ENCODE measurements around the gene ZMIZ1.
"Not testable (repeated sequence)": the region's sequence is repeated elsewhere in the genome, so short reads cannot be mapped to it uniquely, and the experiment has no call there.

Gene ZMIZ1

DNA sequence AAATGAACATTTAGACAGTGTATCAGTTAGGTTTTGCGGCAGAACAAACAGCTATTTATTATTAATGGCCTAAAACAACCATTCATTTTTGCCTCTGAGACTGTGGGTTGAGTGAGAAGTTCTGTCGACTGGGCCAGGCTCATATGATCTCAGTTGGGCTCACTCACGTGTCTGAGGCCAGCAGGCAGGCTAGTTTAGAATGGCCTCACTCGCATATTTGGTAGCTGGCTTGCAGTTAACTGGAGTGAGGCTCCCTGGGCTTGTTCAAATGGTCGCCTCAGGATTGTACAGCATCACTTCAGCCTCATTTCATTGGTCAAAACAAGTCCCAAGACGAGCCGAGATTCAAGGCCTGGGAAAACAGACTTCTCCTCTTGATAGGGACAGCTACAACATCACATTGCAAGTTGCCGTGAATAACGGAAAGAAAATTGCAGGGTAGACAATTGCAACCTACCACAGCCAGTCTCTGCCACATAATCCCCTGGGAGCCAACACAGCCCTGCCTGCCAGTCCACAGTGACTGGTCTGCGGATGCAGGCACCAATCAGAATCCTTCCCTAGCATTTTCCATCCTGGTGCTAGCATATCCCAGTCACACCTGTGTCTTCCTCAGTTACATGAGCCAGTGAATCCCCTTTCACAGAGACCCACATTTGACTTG is 255.4 kb downstream of the ZMIZ1 start:
- no peak for DNase-seq (ENCODE audit: low read depth)

DNA sequence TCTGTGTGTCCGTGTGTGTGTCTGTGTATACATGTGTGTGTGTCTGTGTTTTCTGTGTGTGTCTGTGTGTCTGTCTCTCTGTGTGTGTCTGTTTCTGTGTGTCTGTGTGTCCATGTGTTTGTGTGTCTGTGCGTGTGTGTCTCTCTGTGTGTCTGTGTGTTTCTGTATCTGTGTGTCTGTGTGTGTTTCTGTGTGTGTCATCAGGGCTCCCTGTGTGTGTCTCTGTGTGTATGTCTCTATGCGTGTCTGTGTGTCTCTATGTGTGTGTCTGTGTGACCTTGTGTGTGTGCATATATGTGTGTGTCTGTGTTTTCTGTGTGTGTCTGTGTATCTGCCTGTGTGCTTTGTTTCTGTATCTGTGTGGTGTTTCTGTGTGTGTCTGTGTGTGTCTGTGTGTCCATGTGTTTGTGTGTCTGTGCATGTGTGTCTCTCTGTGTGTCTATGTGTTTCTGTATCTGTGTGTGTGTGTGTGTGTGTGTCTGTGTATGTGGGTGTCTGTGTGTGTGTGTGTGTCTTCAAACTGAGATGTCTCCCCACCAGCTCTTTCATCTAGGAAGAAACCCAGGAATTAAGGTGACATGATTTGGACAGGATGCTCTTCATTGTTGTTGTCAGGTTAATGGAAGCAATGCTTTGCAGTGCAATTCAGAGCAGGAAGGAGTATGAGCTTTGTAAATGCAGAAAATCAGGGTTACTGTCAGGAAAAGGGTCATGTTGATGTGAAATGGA is 257.8 kb downstream of the ZMIZ1 start:
- no peak for DNase-seq (ENCODE audit: low read depth)

DNA sequence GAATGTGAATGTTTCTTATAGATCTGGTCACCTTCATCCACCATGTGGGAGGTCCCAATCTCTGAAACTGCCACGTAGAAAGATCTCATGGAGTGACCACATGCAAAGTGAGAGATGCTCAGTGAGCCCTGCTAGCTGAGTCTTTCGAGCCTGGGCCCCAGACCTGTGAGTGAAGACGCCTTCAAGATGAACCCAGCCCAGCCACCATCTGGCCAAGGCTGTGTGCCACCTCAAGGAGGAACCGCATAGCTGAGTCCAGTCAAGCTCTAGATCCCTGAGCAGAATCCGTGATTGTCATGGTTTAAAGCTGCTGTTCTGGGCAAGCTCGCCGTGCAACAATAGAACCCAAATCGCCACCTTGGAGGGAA is 258.3 kb downstream of the ZMIZ1 start:
- DNase-seq (ENCODE audit: low read depth) = no peak

DNA sequence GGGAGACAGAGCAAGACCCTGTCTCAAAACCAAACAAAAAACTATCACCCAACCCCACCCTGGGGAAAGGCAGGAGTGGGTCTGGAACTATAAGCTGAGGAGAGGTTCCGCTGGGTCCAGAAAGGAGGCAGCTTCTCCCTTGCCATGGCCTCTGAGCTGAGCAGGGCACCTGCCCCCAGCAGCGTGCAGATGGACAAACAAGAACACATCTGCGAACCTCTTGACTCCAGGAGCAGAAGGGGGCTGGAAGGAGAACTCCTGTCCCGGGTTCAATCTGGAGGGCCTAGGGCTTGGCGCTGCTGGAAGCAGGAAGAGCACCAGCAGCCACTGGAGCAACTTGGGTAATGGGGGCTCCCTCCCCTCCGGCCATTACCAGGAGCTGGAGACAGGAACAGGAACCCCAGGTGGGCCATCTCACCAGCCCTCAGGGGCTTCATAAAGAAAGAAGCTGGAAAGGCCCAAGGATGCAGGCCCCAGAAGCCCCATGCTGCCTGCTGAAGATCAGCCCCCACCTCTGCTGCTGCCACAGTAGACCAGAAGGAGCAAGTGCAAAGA is 259.5 kb downstream of the ZMIZ1 start:
- no peak for DNase-seq (ENCODE audit: low read depth)

DNA sequence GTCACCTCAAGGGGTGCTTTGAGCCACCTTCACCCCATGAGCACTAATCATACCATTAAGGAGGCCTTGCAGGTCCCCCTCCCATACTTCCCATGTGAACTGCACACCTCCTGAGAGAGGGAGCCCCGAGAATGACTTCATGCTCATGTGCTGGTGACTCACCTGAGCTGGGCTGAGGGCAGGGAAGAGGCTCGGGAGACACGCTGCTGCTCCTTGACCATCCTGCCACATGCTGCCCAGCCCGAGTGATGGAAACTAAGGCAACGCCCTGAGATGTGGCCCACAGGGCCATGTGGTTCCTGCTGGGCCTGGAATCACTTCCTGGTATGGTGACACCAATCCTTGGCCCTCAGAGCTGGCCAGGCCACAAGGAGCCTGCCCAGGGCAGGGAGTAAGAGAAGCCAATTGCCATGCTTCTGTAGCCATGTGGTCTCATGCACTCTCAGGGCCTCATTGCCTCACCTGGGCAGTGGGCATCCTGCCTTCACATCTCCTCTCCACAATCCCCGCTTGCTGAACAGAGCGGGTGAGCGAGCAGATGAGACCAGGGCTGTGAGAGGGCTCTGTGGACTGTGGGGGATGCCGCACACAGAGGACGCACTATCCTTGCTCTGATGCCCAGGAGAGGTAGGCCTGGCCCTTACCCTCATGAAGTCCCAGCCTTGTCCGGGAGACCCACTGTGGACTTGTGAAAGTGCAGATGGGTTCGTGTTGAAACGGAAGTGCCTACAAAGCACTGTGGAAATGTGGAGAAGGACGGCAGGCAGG is 260.2 kb downstream of the ZMIZ1 start:
- no peak for DNase-seq (ENCODE audit: low read depth)

DNA sequence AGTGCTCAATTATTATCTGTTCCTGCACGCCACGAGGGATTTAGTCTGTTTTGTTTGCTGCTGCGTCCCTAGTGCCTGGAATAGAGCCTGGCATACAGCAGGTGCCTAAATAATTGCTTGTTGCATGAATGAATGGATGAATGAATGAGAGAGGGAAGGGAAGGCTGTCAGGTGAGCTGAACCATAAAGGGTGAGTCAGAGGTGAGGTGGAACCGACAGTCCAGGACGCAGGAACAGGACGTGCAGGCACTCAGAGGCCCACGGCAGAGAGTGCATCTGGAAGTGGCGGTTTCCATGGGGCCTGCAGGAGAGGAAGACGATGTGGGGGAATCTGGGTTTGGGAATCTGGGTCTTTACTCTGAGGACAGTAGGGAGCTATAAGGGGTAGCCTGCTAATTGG is 260.8 kb downstream of the ZMIZ1 start:
- no peak for DNase-seq (ENCODE audit: low read depth)

DNA sequence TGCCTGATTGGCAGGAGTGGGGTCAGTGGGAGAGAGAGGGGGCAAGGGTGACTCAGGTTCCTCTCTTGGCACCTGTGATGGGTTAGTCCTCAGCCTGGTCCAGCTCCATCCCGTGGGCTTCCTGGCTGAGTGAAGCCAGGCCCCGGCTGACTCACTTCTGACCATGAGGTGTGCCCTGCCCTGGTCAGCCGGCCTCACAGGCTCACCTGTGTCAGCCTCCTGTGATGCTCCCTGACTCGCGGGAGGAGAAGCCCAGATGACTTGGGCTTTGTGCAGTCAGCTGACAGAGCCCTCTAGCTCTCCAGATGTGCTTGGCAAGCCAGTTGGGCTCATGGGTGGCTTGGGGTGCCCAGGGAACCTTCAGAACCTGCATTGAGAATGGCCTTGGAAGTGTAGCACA is 262.5 kb downstream of the ZMIZ1 start:
- no peak for DNase-seq (ENCODE audit: low read depth)

DNA sequence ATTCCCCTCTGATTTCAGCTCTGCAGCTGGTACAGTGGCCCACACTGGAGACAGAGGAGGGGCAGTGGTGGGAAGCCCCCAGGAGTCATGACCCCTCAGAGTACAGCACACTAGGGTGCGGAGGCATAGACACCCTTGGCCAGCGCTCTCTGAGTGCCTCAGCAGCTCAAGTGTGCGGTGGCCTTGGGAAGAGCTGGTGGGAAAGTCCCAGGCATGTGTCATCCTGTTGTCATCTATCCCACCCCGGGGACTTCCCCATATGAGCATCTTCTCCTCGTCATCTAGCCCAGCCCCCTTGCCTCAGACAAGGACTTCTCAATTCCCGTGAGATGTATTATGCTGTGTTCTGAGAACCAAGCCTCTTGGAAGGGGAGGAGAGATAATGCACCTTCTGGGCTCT is 262.9 kb downstream of the ZMIZ1 start:
- peak; percentile 80 for DNase-seq (ENCODE audit: low read depth)

DNA sequence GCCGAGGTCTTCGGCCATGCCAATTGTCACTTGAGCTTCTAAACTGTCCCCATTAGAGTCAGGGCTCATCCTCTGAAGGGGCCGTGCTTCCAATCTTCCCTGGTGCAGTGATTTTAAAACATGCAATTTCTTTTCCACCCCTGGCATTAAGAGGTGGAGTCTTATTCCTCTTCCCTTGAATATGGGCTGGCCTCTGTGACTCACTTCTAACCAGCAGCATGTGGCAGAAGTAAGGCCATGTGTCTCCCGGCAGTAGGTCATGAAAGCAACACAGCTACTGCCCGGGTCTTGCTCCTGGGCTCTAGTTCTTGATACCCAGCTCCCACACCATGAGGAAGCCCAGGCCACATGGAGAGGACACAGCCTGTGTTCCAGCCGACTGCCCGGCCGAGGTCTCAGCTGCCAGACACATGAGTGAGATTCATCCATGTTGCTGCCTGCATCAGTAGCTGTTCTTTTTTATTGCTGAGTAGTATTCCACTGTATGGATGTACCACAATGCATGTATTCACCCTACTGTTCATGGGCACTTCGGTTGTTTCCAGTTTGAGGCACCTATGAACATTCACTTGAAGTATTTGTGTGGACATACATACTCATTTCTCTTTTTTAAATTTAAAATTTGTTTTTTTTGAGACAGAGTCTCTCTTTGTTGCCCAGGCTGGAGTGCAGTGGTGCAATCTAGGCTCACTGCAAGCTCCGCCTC is 264.0 kb downstream of the ZMIZ1 start:
- DNase-seq (ENCODE audit: low read depth) = not testable (repeated sequence)

DNA sequence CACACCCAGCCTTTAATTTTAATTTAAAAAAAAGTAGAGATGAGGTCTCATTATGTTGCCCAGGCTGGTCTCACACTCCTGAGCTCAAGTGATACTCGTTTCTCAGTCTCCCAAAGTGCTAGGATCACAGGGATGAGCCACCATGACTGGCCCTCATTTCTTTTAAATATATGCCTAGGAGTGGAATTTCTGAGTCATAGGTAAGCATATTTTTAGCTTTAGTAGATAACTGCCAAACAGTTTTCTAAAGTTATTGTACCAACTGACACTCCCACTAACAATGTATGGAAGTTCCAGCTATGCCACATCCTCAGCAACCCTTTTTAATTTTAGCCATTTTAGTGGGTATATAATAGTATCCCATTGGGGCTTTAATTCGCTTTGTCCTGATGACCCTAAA is 264.7 kb downstream of the ZMIZ1 start:
- no peak for DNase-seq (ENCODE audit: low read depth)

DNA sequence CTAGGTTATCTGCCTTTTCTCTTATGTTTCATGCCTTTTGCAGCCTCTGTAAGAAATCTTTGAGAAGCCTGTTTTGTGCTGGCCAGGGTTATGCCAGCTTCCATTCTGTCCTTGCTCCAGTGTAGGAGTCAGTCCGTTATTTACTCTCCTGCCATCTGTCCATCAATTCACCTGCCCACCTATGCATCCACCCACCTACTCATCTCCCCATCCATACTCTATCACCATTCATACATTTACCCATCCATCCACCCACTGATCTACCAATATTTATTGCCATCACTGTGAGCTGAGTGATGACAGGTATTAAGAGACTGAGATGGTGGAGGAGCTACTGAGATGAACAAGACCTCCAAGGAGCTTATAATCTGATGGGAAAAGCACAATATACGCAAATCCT is 265.8 kb downstream of the ZMIZ1 start:
- DNase-seq (ENCODE audit: low read depth) = no peak

DNA sequence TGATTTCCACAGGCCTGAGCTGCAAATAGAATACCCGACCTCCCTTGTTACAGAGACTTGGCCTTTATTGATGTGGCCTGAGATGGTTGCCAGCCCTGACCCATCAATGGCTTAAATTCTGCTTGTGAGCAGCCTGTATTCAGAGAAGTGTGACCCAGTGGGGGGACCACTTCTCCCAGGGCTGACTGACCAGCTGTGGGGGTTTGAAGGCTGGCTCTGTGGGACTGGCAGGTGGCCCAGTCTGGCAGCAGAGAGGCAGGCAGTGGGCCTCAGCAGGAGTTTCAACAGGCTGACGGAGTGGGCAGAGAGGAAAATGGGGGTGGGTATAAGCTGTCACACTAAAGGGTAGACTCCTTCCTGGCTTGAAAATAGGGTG is 266.3 kb downstream of the ZMIZ1 start:
- no peak for DNase-seq (ENCODE audit: low read depth)

DNA sequence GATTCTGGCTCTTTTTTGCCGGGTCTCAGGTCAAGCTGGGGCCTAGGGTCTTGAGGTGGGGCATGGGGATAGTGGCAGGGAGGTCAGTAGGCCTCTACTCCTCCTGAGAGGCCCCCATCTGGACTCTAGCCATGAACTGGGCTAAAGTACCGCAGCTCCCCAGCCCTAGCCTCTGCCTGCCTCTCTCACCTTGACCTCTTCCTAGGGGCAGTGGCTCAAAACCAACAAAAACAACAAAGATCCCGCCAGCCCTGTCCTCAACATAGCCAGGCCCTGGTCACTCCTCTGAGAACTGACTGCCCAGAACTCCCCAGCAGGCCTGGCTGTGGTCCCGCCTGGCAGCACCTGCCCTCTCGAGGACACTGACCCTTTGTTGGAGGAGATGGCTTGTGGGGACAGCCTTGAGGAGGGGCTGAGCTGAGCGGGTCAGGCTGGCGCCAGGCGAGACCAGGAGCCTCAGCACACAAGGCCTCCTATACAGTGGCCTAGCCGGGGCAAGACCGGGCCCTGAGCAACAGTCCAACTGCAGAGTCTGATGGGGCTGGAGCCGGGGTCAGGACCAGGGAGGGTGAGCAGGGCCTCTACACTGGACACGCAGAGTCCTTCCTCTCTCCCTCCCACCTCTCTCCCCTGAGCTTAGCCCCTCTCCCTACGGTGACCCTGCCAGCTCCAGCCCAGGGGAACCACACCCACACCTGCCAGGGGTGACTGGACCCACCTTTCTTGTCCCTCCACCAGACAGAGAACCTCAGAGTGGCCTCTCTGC is 266.9 kb downstream of the ZMIZ1 start:
- DNase-seq (ENCODE audit: low read depth) = no peak

DNA sequence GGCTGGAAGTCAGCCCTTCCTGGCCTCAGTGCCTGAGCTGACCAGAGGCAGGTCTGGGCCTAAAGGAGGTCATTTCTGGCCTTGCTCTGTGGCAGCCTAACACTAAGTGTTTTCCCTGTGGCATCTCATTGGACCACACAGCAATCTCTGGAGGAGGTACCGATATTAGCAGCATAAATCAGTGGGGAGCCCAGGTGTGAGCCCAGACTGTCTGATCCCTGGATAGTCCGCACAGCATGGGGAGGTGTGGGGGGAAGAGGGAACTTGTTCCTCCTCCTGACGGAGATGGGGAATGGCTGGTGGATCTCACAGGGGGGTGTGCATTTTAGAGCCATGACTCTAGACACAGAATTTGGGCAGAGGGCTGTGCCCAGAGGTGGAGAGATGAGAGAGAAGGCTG is 267.5 kb downstream of the ZMIZ1 start:
- no peak for DNase-seq (ENCODE audit: low read depth)

DNA sequence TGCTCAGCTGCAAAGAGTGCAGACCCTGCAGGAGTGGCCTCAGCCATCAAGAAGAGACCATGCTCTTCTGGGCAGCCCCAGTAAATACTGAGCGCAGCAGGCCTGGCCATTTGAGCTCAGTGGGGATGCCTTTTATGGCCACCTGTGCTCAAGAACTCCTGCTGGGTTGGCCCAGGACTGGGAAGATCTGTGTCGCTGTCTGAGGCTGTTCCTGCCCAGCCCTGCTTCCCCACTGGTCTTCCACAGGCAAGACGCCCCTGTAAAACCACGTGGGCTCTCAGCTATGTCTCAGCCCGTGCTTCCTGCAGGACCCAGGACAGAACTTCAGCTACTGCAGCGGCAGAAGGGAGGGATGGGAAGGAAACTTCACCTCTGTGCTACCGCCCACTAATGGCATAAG is 268.0 kb downstream of the ZMIZ1 start:
- no peak for DNase-seq (ENCODE audit: low read depth)

DNA sequence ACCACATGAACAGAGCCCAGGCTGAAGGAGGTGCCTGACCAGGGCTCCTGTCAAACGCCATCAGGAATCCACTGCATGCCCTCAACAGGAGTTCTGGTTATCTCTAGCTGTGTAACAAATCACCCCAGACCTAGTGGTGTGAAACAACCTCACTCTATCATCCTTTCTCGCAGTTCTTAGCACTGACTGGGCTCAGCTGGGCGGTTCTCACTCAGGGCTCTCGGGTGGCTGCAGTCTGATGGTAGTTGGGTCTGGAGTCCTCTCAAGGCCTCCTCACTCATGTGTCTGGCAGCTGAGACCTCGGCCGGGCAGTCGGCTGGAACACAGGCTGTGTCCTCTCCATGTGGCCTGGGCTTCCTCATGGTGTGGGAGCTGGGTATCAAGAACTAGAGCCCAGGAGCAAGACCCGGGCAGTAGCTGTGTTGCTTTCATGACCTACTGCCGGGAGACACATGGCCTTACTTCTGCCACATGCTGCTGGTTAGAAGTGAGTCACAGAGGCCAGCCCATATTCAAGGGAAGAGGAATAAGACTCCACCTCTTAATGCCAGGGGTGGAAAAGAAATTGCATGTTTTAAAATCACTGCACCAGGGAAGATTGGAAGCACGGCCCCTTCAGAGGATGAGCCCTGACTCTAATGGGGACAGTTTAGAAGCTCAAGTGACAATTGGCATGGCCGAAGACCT is 269.2 kb downstream of the ZMIZ1 start:
- not testable (repeated sequence) for DNase-seq (ENCODE audit: low read depth)

DNA sequence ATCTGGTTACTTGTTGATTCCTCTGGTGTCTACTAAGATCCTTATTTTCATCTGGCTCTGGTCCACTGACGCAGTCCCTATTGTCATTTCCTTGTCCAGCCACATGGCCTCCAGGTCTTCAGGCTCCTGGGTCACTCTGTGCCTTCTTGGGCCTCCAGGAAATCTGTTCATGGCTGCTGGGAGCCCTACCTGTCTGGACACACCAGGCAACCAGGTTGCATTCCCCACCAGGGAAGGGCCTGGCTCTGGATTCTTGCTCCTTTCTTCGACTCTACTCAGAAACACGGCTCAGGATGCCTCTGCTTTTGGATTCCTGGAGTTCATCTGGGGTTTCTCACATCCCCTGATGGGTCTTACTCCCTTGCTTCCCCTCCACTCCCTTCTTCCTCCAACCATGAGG is 270.5 kb downstream of the ZMIZ1 start:
- DNase-seq (ENCODE audit: low read depth) = no peak

DNA sequence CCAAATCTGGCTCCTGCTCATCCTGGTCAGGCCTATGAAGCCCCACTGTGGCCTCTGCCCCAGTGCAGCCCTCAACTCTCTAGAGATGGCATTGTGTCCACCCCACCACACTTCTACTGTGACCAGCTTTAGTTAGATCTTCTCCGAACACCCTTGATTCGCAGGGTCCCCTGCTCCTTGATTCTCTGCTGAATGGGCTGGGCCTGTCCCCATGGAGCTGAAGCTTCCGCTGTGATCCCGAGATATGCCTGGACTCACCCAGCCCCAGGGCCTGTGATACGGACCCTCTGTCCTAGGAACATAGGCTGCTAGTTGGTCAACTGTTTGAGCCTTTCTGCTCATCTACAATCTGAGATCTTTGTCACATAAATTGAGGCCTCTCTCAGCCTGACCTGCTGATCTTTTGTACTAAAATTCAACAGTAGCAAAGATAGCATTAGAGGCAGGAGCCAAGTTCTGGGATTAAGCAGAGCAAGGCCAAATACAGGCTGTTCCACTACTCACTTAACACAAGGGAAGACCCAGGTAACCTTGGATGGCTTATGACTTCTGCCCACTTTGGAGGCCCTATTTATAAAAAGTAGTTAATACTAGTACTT is 272.0 kb downstream of the ZMIZ1 start:
- DNase-seq (ENCODE audit: low read depth) = no peak

DNA sequence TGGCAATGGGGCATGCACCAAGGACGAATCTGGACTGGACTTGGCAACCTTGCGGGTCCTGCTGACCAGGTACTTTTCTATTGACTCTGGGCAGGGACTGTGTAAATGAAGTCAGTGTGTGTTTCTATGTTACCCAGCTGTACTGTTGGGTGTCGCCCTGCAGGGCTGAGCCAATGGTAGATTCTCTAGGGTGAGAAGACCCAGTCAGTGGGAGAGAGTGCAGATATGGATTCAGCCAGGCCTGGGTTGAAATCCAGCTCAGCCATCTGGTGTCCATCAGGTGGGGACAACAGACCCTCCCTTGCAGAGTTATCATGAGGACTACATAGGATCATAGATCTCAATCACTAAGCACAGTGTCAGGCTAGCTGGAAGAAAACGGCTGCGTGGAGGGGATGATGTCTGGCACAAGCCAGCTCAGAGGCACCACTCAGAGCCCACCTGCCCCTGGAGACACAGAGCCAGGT is 273.6 kb downstream of the ZMIZ1 start:
- no peak for DNase-seq (ENCODE audit: low read depth)

DNA sequence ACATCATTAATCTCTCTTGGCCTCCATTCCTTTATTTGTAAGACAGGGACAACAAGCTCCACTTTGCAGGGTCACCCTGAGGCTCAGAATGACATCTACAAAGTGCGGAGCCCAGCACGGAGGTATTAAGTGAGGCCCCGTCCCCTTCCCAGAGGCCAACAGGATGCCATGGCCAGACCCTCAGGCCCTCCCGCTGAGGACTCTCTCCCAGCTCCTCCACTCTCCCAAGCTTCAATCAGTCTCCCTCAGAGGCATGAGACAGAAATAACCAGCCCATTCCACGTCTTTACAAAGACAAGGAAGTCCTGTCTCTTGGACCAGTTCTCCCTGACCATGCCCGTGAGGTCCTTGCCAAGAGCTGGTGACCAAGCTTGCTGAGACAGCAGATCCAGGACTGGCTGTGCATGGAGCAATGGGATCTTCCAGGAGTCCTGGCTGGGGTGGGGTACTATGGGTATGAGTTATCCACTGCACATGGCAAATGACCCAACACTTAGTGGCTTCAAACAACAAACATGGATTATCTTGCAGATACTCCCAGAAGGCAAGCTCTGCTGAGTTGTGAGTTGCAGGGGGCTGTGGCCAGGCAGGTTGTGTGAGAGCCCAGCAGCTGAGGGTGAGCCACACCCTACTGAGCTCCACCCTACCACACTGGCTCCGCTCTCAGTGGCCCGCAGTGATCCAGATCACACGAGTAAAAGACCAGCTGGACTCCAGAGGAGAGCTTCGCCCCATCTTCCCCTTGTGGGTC is 274.2 kb downstream of the ZMIZ1 start:
- DNase-seq (ENCODE audit: low read depth) = no peak

All from non-pigmented ciliary epithelial cell (primary cell).